Mammary epithelial cell (primary cell): ENCODE measurements around the gene MAD1L1.

ENCODE experiments used
- EZH2 ChIP-seq: IDR thresholded peaks from 2 replicates; pipeline ENCODE4 v1.6.1; 2012; ENCODE audit warnings: low read length, inconsistent platforms, borderline replicate concordance
- TF ChIP-seq, protein P1 (sequence below), 2 donors: IDR thresholded peaks in 1 of 2; conservative IDR thresholded peaks in 1 of 2; 2 replicates each; pipeline ENCODE4 v1.5.1; 2011 to 2012; ENCODE audit warnings: inconsistent platforms in 2 of 2, low read length in 2 of 2, mild to moderate bottlenecking in 2 of 2, control low read depth in 1 of 2, low read depth in 1 of 2; ENCODE audit not compliant: insufficient read depth in 1 of 2; ENCODE audit errors: extremely low read depth in 1 of 2

DNA sequence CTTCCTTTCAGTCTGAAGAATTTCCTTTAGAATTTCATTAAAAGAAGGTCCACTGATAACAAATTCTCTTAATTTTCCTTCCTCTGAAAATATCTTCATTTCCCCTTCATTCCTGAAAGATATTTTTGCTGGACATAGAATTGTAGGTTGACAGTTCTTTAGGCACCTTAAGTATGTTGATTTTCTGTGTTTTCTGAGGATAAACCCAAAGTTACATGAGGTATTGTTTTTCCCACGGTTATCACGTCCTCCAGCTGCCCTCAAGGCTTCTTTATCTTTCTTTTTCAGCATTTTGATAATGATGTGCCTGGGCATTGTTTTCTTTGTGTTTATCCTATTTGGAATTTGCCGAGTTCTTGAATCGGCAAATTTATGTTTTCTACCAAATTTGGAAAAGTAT lies 457.4 kb downstream of the MAD1L1 start:
- TF ChIP-seq, protein P1, sequence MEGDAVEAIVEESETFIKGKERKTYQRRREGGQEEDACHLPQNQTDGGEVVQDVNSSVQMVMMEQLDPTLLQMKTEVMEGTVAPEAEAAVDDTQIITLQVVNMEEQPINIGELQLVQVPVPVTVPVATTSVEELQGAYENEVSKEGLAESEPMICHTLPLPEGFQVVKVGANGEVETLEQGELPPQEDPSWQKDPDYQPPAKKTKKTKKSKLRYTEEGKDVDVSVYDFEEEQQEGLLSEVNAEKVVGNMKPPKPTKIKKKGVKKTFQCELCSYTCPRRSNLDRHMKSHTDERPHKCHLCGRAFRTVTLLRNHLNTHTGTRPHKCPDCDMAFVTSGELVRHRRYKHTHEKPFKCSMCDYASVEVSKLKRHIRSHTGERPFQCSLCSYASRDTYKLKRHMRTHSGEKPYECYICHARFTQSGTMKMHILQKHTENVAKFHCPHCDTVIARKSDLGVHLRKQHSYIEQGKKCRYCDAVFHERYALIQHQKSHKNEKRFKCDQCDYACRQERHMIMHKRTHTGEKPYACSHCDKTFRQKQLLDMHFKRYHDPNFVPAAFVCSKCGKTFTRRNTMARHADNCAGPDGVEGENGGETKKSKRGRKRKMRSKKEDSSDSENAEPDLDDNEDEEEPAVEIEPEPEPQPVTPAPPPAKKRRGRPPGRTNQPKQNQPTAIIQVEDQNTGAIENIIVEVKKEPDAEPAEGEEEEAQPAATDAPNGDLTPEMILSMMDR (conservative IDR thresholded peaks at IDR 0.05 in 1 of 2, IDR thresholded peaks at IDR 0.05 in 1 of 2; ENCODE audit: extremely low read depth in 1 of 2, insufficient read depth in 1 of 2, low read depth in 1 of 2, low read length in 2 of 2) = no peak
- no peak for TF ChIP-seq EZH2
